ENCODE measurements around the gene STMN3. TPM values are rescaled to one million over a fixed set of nuclear protein-coding genes. Genes with fewer than 3 reads are reported as not detected.

The STMN3 gene
- total RNA-seq, 2 donors from 2014 or later: 5.7 to 10.1 TPM

GRCh38 chr20:63699466-63700198, 46.4 kb upstream of the STMN3 start:
- H3K27ac ChIP-seq: peak overlapping the region; percentile 56 to 63
- no peaks in the 10 kb centered on the region for H3K9me3 ChIP-seq
- no peak for TF ChIP-seq CTCF (IDR thresholded peaks at IDR 0.05)
- no peaks in the 10 kb centered on the region for H3K27me3 ChIP-seq
- H3K36me3 ChIP-seq: peaks cover 20% of the 10 kb centered on the region
- no peak for DNase-seq (ENCODE audit: low spot score)
- no peak overlapping the region for H3K4me3 ChIP-seq
- H3K4me1 ChIP-seq: peaks cover 0 to 52% of the 10 kb centered on the region in 2 donors

GRCh38 chr20:63698739-63699465, 45.7 kb upstream of the STMN3 start:
- peaks cover 17% of the 10 kb centered on the region for H3K36me3 ChIP-seq
- TF ChIP-seq CTCF (IDR thresholded peaks at IDR 0.05): no peak
- H3K27ac ChIP-seq: peak overlapping the region; percentile 56 to 63
- peak; percentile 78 for DNase-seq (ENCODE audit: low spot score)
- no peaks in the 10 kb centered on the region for H3K27me3 ChIP-seq
- H3K4me1 ChIP-seq: peaks cover 0 to 52% of the 10 kb centered on the region in 2 donors
- H3K4me3 ChIP-seq: no peak overlapping the region
- no peaks in the 10 kb centered on the region for H3K9me3 ChIP-seq

GRCh38 chr20:63697868-63698545, 44.8 kb upstream of the STMN3 start:
- peaks cover 0 to 52% of the 10 kb centered on the region in 2 donors for H3K4me1 ChIP-seq
- TF ChIP-seq CTCF (IDR thresholded peaks at IDR 0.05): no peak

DNA sequence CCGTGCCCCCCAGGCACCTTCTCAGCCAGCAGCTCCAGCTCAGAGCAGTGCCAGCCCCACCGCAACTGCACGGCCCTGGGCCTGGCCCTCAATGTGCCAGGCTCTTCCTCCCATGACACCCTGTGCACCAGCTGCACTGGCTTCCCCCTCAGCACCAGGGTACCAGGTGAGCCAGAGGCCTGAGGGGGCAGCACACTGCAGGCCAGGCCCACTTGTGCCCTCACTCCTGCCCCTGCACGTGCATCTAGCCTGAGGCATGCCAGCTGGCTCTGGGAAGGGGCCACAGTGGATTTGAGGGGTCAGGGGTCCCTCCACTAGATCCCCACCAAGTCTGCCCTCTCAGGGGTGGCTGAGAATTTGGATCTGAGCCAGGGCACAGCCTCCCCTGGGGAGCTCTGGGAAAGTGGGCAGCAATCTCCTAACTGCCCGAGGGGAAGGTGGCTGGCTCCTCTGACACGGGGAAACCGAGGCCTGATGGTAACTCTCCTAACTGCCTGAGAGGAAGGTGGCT, 44.2 kb upstream of the STMN3 start:
- no peak for TF ChIP-seq CTCF (IDR thresholded peaks at IDR 0.05)
- Histone ChIP-seq H3K36me3 (peaks cover 14% of the 10 kb centered on the region), H3K4me1 (peaks cover 0 to 52% of the 10 kb centered on the region in 2 donors), H3K27me3 (no peaks in the 10 kb centered on the region), H3K9me3 (no peaks in the 10 kb centered on the region), H3K27ac (peak overlapping the region in 1 of 2 donors; percentile 53), H3K4me3 (peak overlapping the region in 1 of 2 donors; percentile 37)
- no peak for DNase-seq (ENCODE audit: low spot score)

More at GRCh38 chr20:63697868-63698545, 44.8 kb upstream of the STMN3 start:
- H3K9me3 ChIP-seq: no peaks in the 10 kb centered on the region
- no peak for DNase-seq (ENCODE audit: low spot score)
- peaks cover 14% of the 10 kb centered on the region for H3K36me3 ChIP-seq
- no peak overlapping the region for H3K4me3 ChIP-seq
- no peaks in the 10 kb centered on the region for H3K27me3 ChIP-seq
- peak overlapping the region in 1 of 2 donors; percentile 56 for H3K27ac ChIP-seq

- peaks cover 0 to 52% of the 10 kb centered on the region in 2 donors for H3K4me1 ChIP-seq
- peaks cover 14% of the 10 kb centered on the region for H3K36me3 ChIP-seq
- TF ChIP-seq CTCF (IDR thresholded peaks at IDR 0.05): no peak
- no peak for DNase-seq (ENCODE audit: low spot score)
- no peaks in the 10 kb centered on the region for H3K27me3 ChIP-seq
- H3K4me3 ChIP-seq: peak within 1 kb of the TSS in 1 of 2 donors; percentile 37
- peak within 1 kb of the TSS; percentile 53 to 61 for H3K27ac ChIP-seq
- H3K9me3 ChIP-seq: no peaks in the 10 kb centered on the region
Observed at GRCh38 chr20:63696628-63697356, 43.6 kb upstream of the STMN3 start, which contains the start of gene TNFRSF6B. TNFRSF6B (plus strand) TSS chr20:63696652; CDS start chr20:63696768, 116 bp downstream.

All from right atrium auricular region (tissue), 2 donors.